ENCODE data around the gene WDR70.
"Not testable (repeated sequence)": the region's sequence is repeated elsewhere in the genome, so short reads cannot be mapped to it uniquely, and the experiment has no call there.

WDR70 gene

GRCh38 chr5:37654566-37654965 lies 275.4 kb downstream of the WDR70 start:
- not testable (repeated sequence) for DNase-seq

- no peak for DNase-seq
These were observed 277.9 kb downstream of the WDR70 start for GRCh38 chr5:37657046-37657445.

GRCh38 chr5:37658440-37658839 lies 279.3 kb downstream of the WDR70 start:
- DNase-seq: no peak

- DNase-seq: no peak
These were observed 281.2 kb downstream of the WDR70 start for GRCh38 chr5:37660319-37660718.

DNA sequence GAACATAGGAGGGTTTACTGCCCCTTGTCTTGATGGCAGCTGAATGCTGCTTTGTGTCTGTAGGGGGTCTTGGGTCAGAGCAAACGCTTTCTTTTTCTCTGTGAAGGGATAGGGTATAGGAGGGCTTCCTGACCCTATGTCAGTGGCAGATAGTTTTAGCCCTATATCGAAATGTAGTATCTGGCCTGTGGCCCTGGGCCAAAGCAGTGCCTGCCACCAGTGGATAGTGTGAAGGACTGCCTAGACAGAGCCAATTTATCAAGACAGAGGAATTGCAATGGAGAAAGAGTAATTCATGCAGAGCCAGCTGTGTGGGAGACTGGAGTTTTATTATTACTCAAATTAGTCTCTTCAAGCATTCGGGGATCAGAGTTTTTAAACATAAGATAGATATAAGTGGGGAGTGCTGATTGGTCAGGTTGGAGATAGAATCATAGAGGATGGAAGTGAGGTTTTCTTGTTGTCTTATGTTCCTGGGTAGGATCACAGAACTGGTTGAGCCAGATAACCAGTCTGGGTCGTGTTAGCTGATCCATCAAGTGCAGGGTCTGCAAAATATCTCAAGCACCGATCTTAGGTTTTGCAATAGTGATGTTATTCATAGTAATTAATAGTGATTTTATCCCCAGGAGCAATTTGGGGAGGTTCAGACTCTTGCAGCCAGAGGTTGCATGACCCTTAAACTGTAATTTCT lies 282.3 kb downstream of the WDR70 start:
- no peak for DNase-seq

DNA sequence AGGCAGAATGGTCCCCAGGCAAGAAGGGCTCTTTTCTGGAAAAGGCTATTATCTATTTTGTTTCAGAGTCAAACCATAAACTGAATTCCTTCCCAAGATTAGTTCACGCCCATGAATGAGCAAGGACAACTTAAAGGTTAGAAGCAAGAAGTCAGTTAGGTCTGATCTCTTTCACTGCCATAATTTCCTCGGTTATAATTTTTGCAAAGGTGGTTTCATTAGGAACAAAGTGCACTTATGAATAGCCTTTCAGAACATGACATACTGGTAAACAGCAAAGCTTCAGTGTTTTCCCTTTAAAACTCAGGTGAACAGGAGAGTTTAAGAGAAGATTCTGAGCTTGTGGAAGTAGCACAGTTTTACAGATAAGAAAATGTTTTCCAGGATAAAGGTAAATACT lies 282.8 kb downstream of the WDR70 start:
- DNase-seq: no peak

- no peak for DNase-seq
These were observed 283.2 kb downstream of the WDR70 start for GRCh38 chr5:37662362-37662761.

GRCh38 chr5:37662789-37663485 lies 283.8 kb downstream of the WDR70 start:
- no peak for DNase-seq

DNA sequence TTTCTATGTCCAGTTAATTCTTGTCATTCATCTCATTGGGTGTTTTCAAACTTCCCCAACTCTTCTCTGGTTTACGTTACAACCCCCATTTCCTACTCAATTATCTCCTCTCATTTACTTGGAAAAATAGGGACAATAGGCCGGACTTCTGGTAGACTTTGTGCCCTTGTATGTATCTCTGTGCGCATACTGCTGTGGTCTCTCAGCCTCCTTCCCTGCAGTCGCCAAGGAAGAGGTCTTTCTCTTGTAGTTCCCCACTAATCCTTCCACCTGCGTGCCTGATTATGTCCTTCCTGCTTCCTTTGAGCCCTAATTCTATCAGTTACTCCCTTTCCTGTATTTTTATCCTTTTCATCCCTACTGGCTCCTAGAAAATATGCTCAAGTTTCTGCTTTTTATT lies 284.4 kb downstream of the WDR70 start:
- DNase-seq: no peak

DNA sequence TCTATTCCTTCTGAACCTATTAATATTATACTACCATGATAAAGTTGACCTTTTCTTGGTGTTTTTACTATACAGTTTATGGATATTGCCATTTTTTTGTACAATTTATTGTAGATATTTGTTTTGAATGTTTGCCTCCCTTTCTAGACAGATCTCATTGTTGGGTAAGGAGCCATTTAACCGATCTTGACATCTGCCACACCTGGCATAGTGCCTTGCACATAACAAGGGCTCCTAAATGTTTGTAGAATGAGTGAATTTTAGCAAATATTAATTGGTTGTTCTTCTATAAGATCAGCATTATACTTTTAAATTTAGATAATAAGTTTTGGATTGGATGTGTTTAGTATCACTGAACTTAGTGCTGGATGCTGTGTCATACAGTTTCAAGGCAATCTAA lies 285.4 kb downstream of the WDR70 start:
- no peak for DNase-seq

DNA sequence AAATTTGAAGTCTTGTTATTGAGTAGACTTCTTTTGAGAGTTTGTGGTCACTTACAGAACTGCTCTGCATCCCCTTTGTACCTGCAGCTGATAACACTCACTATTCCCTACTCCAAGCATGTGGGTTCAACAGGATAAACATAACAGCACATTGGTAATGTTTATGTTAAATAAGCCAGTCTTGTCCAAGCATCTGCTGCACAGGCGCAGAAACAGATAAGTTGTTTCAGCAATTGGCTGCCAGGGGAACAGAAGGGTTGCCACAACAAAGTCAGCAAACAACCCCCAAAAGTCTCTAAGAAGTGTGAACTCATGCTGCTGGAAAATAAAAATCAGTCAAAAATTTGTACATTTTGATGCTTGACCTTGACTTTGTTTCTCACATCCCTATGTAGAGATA lies 286.2 kb downstream of the WDR70 start:
- DNase-seq: no peak

GRCh38 chr5:37665889-37666288 lies 286.8 kb downstream of the WDR70 start:
- peak; percentile 84 for DNase-seq

- no peak for DNase-seq
These were observed 288.3 kb downstream of the WDR70 start for GRCh38 chr5:37667430-37667829.

DNA sequence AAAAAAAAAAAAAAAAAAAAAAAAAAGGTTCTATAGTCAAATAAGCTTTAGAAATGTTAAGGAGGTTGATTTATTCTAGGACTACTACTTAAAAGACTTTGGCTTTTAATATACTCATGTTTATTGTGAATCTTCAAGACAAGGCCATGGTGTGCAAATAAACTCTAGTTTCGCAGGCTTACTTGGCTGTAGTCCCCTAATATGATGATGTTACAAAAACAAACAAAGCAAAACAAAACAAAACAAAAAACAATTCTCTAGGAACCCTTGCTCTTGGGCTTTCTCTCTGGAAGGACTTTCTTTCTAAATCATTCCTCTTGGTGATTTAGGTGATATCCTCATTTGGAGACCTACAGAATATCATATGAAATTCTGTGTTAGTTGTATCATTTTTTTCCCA lies 288.7 kb downstream of the WDR70 start:
- DNase-seq: no peak

- DNase-seq: peak; percentile 48
These were observed 289.5 kb downstream of the WDR70 start for GRCh38 chr5:37668524-37669047.

GRCh38 chr5:37672118-37672588 lies 293.0 kb downstream of the WDR70 start:
- DNase-seq: not testable (repeated sequence)

DNA sequence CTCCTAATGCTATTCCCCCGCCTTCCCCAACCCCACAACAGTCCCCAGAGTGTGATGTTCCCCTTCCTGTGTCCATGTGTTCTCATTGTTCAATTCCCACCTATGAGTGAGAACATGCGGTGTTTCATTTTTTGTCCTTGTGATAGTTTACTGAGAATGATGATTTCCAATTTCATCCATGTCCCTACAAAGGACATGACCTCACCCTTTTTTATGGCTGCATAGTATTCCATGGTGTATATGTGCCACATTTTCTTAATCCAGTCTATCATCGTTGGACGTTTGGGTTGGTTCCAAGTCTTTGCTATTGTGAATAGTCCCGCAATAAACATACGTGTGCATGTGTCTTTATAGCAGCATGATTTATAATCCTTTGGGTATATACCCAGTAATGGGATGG lies 295.2 kb downstream of the WDR70 start:
- DNase-seq: not testable (repeated sequence)

GRCh38 chr5:37679326-37679725 lies 300.2 kb downstream of the WDR70 start:
- not testable (repeated sequence) for DNase-seq

- DNase-seq: not testable (repeated sequence)
These were observed 300.8 kb downstream of the WDR70 start for GRCh38 chr5:37679903-37680302.

- no peak for DNase-seq
These were observed 304.0 kb downstream of the WDR70 start for GRCh38 chr5:37683072-37683471.

- no peak for DNase-seq
These were observed 306.1 kb downstream of the WDR70 start for GRCh38 chr5:37685211-37685610.

DNA sequence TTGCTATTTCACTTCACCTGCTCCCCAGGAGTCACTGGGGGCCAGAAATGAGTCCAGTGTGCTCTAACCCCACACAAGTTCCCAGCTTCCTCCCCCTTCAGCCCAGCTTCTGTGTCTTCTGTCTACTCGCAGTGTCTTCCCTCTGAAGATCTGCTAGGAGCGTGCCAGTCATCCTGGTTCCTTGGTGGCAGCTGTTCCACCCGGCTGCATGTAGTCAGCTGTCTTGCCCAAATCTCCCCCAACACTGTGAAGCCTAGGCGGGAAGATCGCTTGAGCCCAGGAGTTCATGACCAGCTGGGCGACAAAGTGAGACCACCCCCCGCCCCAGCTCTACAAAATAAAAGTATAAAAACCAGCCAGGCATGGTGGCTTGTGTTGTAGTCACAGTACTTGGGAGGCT lies 306.7 kb downstream of the WDR70 start:
- peak; percentile 39 for DNase-seq

- not testable (repeated sequence) for DNase-seq
These were observed 309.8 kb downstream of the WDR70 start for GRCh38 chr5:37688925-37689324.

- DNase-seq: not testable (repeated sequence)
These were observed 315.2 kb downstream of the WDR70 start for GRCh38 chr5:37694333-37694732.
